Mammary epithelial cell (primary cell): ENCODE results near the gene GNAT2.

Source experiments
- CTCF ChIP-seq, 2 donors: IDR thresholded peaks in 1 of 2; conservative IDR thresholded peaks in 1 of 2; 2 replicates each; pipeline ENCODE4 v1.5.1; 2011 to 2012; ENCODE audit warnings: inconsistent platforms in 2 of 2, low read length in 2 of 2, mild to moderate bottlenecking in 2 of 2, control low read depth in 1 of 2, low read depth in 1 of 2; ENCODE audit not compliant: insufficient read depth in 1 of 2; ENCODE audit errors: extremely low read depth in 1 of 2
- EZH2 ChIP-seq: IDR thresholded peaks from 2 replicates; pipeline ENCODE4 v1.6.1; 2012; ENCODE audit warnings: low read length, inconsistent platforms, borderline replicate concordance

DNA sequence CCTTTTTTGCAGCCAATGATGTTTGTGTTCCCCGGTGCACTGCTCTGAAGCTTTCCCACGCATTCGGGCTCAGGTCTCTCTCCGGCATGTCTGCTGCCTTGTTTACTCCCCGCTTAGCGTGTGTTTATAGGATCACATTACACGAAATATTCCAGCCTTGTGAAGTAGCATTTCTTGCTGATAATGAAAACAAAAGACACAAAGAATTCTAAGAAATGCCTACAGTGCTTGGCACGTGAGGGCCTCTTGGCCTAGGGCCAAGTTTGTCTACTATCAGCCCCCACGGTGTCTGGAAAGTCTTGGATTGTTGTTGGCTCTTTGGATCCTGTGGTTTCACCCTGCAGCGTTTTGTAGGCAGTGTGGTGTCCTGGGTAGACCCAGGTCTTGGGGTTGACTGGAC lies 25.3 kb upstream of the GNAT2 start:
- no peak for TF ChIP-seq CTCF (conservative IDR thresholded peaks at IDR 0.05 in 1 of 2, IDR thresholded peaks at IDR 0.05 in 1 of 2; ENCODE audit: extremely low read depth in 1 of 2, insufficient read depth in 1 of 2, low read depth in 1 of 2, low read length in 2 of 2)
- no peak for TF ChIP-seq EZH2
